GM19324 (cell line): ENCODE data around the gene GPR119.
"Not testable (repeated sequence)": the region's sequence is repeated elsewhere in the genome, so short reads cannot be mapped to it uniquely, and the experiment has no call there.

Experiments
- ATAC-seq: cut with Tn5 transposase; IDR thresholded peaks from one replicate; pipeline ENCODE4 v1.9.1; 2021; ENCODE audit warnings: mild to moderate bottlenecking, moderate library complexity; ENCODE audit not compliant: unreplicated experiment, low FRiP score

The GPR119 gene

GRCh38 chrX:130385520-130385919 is at the start of gene GPR119:
GPR119 (minus strand) TSS chrX:130385674; CDS start chrX:130385447, 227 bp downstream.
- ATAC-seq, result no peak

- not testable (repeated sequence) for ATAC-seq
Measured at GRCh38 chrX:130429236-130429635, 43.8 kb upstream of the GPR119 start.

GRCh38 chrX:130426531-130426930 is 41.1 kb upstream of the GPR119 start:
- no peak for ATAC-seq

- no peak for ATAC-seq
Measured at GRCh38 chrX:130419263-130419662, 33.8 kb upstream of the GPR119 start.

- ATAC-seq, result no peak
Measured at GRCh38 chrX:130418740-130419139, 33.3 kb upstream of the GPR119 start.

GRCh38 chrX:130418066-130418465 is 32.6 kb upstream of the GPR119 start:
- no peak for ATAC-seq

- ATAC-seq, result no peak
Measured at GRCh38 chrX:130416785-130417184, 31.3 kb upstream of the GPR119 start.

GRCh38 chrX:130415201-130415600 is 29.7 kb upstream of the GPR119 start:
- ATAC-seq, result no peak

GRCh38 chrX:130414800-130415199 is 29.3 kb upstream of the GPR119 start:
- no peak for ATAC-seq

GRCh38 chrX:130413415-130413814 is 27.9 kb upstream of the GPR119 start:
- ATAC-seq, result no peak

- ATAC-seq, result no peak
Measured at GRCh38 chrX:130402208-130402684, 16.8 kb upstream of the GPR119 start.

- peak; percentile 91 for ATAC-seq
Measured at GRCh38 chrX:130401415-130402207, 16.1 kb upstream of the GPR119 start, which contains the start of gene RBMX2. RBMX2 (plus strand) TSS chrX:130401987; CDS start chrX:130402033, 46 bp downstream.

- no peak for ATAC-seq
Measured at GRCh38 chrX:130395341-130395740, 9.9 kb upstream of the GPR119 start.

GRCh38 chrX:130393451-130394074 is 8.1 kb upstream of the GPR119 start:
- ATAC-seq, result no peak

- no peak for ATAC-seq
Measured at GRCh38 chrX:130386408-130386808, 934 bp upstream of the GPR119 start.

GRCh38 chrX:130378024-130378669 is 7.3 kb downstream of the GPR119 start:
- ATAC-seq, result no peak

GRCh38 chrX:130376077-130376476 is 9.4 kb downstream of the GPR119 start:
- no peak for ATAC-seq

- ATAC-seq, result not testable (repeated sequence)
Measured at GRCh38 chrX:130352050-130352449, 33.4 kb downstream of the GPR119 start.

- ATAC-seq, result no peak
Measured at GRCh38 chrX:130351567-130351966, 33.9 kb downstream of the GPR119 start.

GRCh38 chrX:130347321-130347720 is 38.2 kb downstream of the GPR119 start:
- no peak for ATAC-seq

- no peak for ATAC-seq
Measured at GRCh38 chrX:130343411-130343810, 42.1 kb downstream of the GPR119 start.
